Ascending aorta (tissue), 2 donors: ENCODE measurements around the gene UTS2R. TPM values are rescaled to one million over a fixed set of nuclear protein-coding genes. Genes with fewer than 3 reads are reported as not detected.

Experiments used
- DNase-seq, 2 donors: peaks; one replicate each; pipeline ENCODE4 v3.0.0-alpha.2; 2019; ENCODE audit warnings: low spot score in 2 of 2
- H3K27ac ChIP-seq, 2 donors: fragments of 200-600 bp; sonication (generic); one replicate each; pipeline ENCODE4 v1.5.1; 2016 to 2017; ENCODE audit warnings: mild to moderate bottlenecking in 1 of 2
- H3K27me3 ChIP-seq: fragments of 200-600 bp; sonication (generic); one replicate; pipeline ENCODE4 v1.5.1; 2017
- H3K36me3 ChIP-seq, 2 donors: fragments of 200-600 bp; sonication (generic); one replicate each; pipeline ENCODE4 v1.5.1; 2016
- H3K4me1 ChIP-seq, 2 donors: fragments of 200-600 bp; sonication (generic); one replicate each; pipeline ENCODE4 v1.5.1; 2016 to 2017; ENCODE audit warnings: mild to moderate bottlenecking in 1 of 2
- H3K4me3 ChIP-seq, 2 donors: fragments of 200-600 bp; sonication (generic); one replicate each; pipeline ENCODE4 v1.5.1; 2016 to 2017; ENCODE audit warnings: mild to moderate bottlenecking in 1 of 2
- H3K9me3 ChIP-seq, 2 donors: fragments of 200-600 bp; sonication (generic); one replicate each; pipeline ENCODE4 v1.5.1; 2016
- intact Hi-C: fragments of 100-400 bp; cut with DNase I; formaldehyde crosslinking; loops from one replicate; pipeline ENCODE4 v1.15.1; 2023
- total RNA-seq: library from RNA; depleted of rRNA; stranded (reverse); fragments of >200 nt; gene quantifications from one replicate; pipeline ENCODE4 v1.1.0, GENCODE V29; 2016
- TF ChIP-seq, protein P1 (sequence below), 3 experiments: fragments of 200-600 bp in 2 of 3; fragments of 450-650 bp in 1 of 3; sonication (generic) in 2 of 3; IDR thresholded peaks; one replicate each; pipeline ENCODE4 v1.5.1; 2016 to 2019; ENCODE audit warnings: antibody characterized with exemption in 3 of 3, mild to moderate bottlenecking in 1 of 3, moderate library complexity in 1 of 3

Gene UTS2R
- total RNA-seq, 1 donor from 2014 or later: not detected

- Histone ChIP-seq H3K9me3 (no peaks in the 10 kb centered on the region), H3K27ac (no peak overlapping the region), H3K4me3 (no peak overlapping the region), H3K4me1 (peaks cover 0 to 5% of the 10 kb centered on the region in 2 donors), H3K36me3 (no peaks in the 10 kb centered on the region), H3K27me3 (peaks cover 5% of the 10 kb centered on the region)
- intact Hi-C loops: no loop called here
- no peak for DNase-seq
- TF ChIP-seq, protein P1, sequence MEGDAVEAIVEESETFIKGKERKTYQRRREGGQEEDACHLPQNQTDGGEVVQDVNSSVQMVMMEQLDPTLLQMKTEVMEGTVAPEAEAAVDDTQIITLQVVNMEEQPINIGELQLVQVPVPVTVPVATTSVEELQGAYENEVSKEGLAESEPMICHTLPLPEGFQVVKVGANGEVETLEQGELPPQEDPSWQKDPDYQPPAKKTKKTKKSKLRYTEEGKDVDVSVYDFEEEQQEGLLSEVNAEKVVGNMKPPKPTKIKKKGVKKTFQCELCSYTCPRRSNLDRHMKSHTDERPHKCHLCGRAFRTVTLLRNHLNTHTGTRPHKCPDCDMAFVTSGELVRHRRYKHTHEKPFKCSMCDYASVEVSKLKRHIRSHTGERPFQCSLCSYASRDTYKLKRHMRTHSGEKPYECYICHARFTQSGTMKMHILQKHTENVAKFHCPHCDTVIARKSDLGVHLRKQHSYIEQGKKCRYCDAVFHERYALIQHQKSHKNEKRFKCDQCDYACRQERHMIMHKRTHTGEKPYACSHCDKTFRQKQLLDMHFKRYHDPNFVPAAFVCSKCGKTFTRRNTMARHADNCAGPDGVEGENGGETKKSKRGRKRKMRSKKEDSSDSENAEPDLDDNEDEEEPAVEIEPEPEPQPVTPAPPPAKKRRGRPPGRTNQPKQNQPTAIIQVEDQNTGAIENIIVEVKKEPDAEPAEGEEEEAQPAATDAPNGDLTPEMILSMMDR (IDR thresholded peaks at IDR 0.05): no peak
Measured at GRCh38 chr17:82324566-82325285, 46.8 kb upstream of the UTS2R start.

DNA sequence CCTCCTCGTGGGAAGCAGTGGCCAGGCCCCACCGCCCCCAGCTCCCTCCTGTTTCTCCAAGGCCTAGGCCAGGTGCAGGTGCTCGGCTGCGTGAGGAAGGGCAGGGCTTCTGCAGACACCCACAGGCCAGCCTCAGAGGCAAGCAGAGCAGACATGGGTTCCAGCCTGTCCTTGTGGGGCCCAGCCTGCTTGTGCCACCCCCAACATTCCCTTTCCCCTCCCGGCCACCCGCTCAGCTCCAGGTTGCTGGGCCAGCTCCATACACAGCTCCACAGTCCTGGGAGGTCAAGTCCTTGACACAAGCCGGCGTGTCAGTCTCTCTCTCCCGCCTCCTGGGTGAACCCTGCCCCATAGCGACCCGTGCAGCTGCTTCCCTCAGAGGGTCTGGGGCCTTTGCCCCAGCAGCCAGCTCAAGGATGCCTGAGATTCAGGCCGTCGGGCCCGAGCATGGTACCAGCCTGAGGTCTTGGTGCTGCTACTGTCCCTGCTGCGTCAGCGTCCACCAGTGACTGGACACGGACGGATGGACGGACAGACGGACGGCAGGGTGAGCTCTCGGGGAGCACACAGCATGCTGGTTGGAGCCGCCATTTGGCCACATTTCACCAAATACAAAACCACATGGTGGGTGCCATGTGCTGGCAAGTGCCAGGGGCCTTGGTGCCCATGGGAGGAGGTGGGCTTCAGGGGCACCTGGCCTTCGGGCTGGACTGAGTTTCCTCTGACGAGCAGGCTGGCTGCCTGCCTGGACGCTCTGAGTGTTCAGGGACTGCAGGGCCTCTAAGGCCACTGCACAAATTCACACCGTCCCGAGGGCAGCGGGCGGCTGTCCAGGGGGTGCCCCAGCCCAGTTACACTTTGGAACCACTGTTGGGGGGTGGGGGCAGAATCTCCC is 46.0 kb upstream of the UTS2R start:
- DNase-seq: no peak
- Histone ChIP-seq H3K27ac (no peak overlapping the region), H3K36me3 (no peaks in the 10 kb centered on the region), H3K27me3 (peaks cover 5% of the 10 kb centered on the region), H3K4me1 (peaks cover 0 to 5% of the 10 kb centered on the region in 2 donors), H3K4me3 (no peak overlapping the region), H3K9me3 (no peaks in the 10 kb centered on the region)
- TF ChIP-seq, protein P1 (IDR thresholded peaks at IDR 0.05): no peak
- intact Hi-C loops: no loop called here

DNA sequence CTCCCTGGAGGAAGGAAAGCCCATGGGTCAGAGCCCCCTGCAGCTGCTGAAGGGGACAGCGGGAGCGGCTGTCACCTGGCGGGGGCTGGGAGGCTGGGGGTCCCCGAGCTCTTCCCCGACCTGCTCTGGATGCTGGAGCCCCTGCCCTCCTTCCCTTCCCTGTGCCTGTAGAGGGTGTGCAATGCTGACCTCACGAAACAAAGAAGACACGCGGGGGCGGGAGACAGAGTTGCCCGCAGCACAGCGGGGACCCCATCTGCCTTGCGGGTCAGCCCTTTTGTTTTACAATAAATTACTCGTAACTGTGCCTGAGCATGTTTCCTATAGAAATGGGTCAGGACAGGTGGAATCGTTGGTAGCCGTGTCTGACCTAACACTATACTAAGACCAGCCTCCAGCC is 44.3 kb upstream of the UTS2R start:
- no peaks in the 10 kb centered on the region for H3K27me3 ChIP-seq
- no peaks in the 10 kb centered on the region for H3K4me1 ChIP-seq
- TF ChIP-seq, protein P1 (IDR thresholded peaks at IDR 0.05): no peak
- H3K4me3 ChIP-seq: no peak overlapping the region
- H3K27ac ChIP-seq: no peak overlapping the region
- no peaks in the 10 kb centered on the region for H3K9me3 ChIP-seq
- intact Hi-C loops: no loop called here
- DNase-seq: no peak
- no peaks in the 10 kb centered on the region for H3K36me3 ChIP-seq

- Histone ChIP-seq H3K36me3 (no peaks in the 10 kb centered on the region), H3K9me3 (no peaks in the 10 kb centered on the region), H3K27me3 (no peaks in the 10 kb centered on the region), H3K4me1 (peaks cover 0 to 2% of the 10 kb centered on the region in 2 donors), H3K4me3 (no peak overlapping the region), H3K27ac (no peak overlapping the region)
- intact Hi-C loops: no loop called here
- no peak for DNase-seq
- TF ChIP-seq, protein P1 (IDR thresholded peaks at IDR 0.05): no peak
Measured at GRCh38 chr17:82327757-82328140, 43.8 kb upstream of the UTS2R start.

DNA sequence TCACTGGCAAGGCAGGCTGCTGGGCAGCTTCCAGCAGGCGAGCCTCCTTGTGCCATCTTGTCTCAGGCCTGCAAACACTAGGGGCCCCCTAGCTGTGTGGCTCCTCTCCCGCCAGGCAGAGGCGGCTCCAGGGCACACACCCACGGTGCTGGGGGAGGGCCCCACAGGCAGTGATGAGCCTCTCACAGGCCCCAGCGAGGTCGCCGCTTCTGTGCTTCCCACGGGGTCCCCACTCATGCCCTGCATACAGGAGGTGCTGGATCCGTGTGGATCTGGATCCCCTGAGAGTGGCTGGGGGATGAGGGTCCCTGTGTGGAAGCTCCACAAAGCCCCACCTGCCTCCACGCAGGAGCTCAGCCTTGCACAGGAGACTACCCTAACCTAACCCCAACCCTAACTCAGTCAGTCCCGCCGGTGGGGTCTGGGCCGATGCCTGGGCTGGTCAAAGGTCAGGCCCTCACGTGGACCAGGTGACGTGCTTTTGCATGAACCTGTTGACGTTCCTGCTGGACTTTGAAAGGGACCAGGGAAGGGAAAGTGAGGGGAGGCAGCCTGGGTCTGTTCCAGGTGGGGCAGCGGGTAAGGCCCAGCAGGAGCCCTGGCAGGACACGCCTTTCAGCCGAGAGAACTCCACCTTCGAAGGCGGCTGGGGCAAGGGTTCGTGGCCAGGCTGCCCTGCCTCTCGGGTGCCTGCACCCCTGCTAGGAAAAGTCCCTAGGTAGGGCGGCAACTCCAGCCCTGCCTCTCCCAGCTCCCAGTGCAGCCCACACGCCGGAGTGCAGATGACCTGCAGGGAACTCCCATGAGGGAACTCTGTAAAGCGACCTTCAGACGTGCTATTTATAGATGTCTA is 43.2 kb upstream of the UTS2R start:
- Histone ChIP-seq H3K36me3 (no peaks in the 10 kb centered on the region), H3K27me3 (no peaks in the 10 kb centered on the region), H3K4me1 (peaks cover 4 to 8% of the 10 kb centered on the region in 2 donors), H3K9me3 (no peaks in the 10 kb centered on the region), H3K4me3 (no peak overlapping the region), H3K27ac (no peak overlapping the region)
- intact Hi-C loops: no loop called here
- no peak for DNase-seq
- TF ChIP-seq, protein P1 (IDR thresholded peaks at IDR 0.05): no peak
